WTC11 (cell line): ENCODE results near the gene RNF17. TPM values are rescaled to one million over a fixed set of nuclear protein-coding genes. Genes with fewer than 3 reads are reported as not detected.

ENCODE experiments used
- ATAC-seq: fragments of 200-7000 bp; cut with Tn5 transposase; 2 replicates; pipeline ENCODE4 v1.10.0; 2021; ENCODE audit warnings: mild to moderate bottlenecking, moderate library complexity
- CTCF ChIA-PET: fragments of 300-600 bp; sonication (Branson Sonifier 250); formaldehyde crosslinking; loops from one replicate; lab custom pipeline; 2021; ENCODE audit warnings: antibody characterized with exemption; lab: Charles Lee
- POLR2A ChIA-PET: fragments of 350-600 bp; sonication (Branson Sonifier 250); formaldehyde crosslinking; loops from one replicate; lab custom pipeline; 2021; ENCODE audit warnings: antibody characterized with exemption; lab: Charles Lee
- DNase-seq: peaks from one replicate; pipeline ENCODE4 v3.0.0; 2021; ENCODE audit warnings: low spot score
- H3K27ac Mint-ChIP-seq: 2 replicates; pipeline ENCODE4 v1.8.0; 2021; ENCODE audit warnings: mixed read lengths
- H3K27me3 Mint-ChIP-seq: 2 replicates; pipeline ENCODE4 v1.8.0; 2021; ENCODE audit warnings: low read depth, mild to moderate bottlenecking, moderate library complexity, mixed read lengths
- H3K36me3 Mint-ChIP-seq: 2 replicates; pipeline ENCODE4 v1.8.0; 2021; ENCODE audit warnings: mixed read lengths
- H3K4me1 Mint-ChIP-seq: 2 replicates; pipeline ENCODE4 v1.8.0; 2022; ENCODE audit warnings: mixed read lengths
- H3K4me3 Mint-ChIP-seq: 2 replicates; pipeline ENCODE4 v1.8.0; 2021; ENCODE audit warnings: mild to moderate bottlenecking, moderate library complexity, mixed read lengths
- H3K9me3 Mint-ChIP-seq: 2 replicates; pipeline ENCODE4 v1.8.0; 2021; ENCODE audit warnings: mixed read lengths
- ATF1 ChIP-seq: sonication (generic); formaldehyde crosslinking; IDR thresholded peaks from 2 replicates; pipeline ENCODE4 v1.8.1; 2023; ENCODE audit warnings: mild to moderate bottlenecking, moderate library complexity, missing genetic modification reagents
- CREM ChIP-seq: sonication (generic); formaldehyde crosslinking; IDR thresholded peaks from 2 replicates; pipeline ENCODE4 v1.8.1; 2022; ENCODE audit warnings: mild to moderate bottlenecking, missing genetic modification reagents, moderate library complexity
- ELF4 ChIP-seq: sonication (generic); formaldehyde crosslinking; IDR thresholded peaks from 2 replicates; pipeline ENCODE4 v1.8.1; 2022; ENCODE audit warnings: low read depth, mild to moderate bottlenecking, moderate library complexity, missing genetic modification reagents
- EMX1 ChIP-seq: fragments of 250-450 bp; sonication (Bioruptor Pico); IDR thresholded peaks from 2 replicates; pipeline ENCODE4 v1.8.0; 2021; ENCODE audit warnings: mild to moderate bottlenecking
- ESRRA ChIP-seq: sonication (generic); formaldehyde crosslinking; IDR thresholded peaks from 2 replicates; pipeline ENCODE4 v1.8.1; 2022; ENCODE audit warnings: mild to moderate bottlenecking, missing genetic modification reagents, borderline replicate concordance
- ETV6 ChIP-seq: sonication (generic); formaldehyde crosslinking; IDR thresholded peaks from 2 replicates; pipeline ENCODE4 v1.8.1; 2022; ENCODE audit warnings: mild to moderate bottlenecking, missing genetic modification reagents
- FOXJ3 ChIP-seq: sonication (generic); formaldehyde crosslinking; IDR thresholded peaks from 2 replicates; pipeline ENCODE4 v1.9.0; 2021; ENCODE audit warnings: missing genetic modification reagents, mild to moderate bottlenecking, borderline replicate concordance
- MXD4 ChIP-seq: fragments of 250-450 bp; sonication (Bioruptor Pico); IDR thresholded peaks from 2 replicates; pipeline ENCODE4 v1.8.0; 2021; ENCODE audit warnings: mild to moderate bottlenecking, moderate library complexity, borderline replicate concordance
- NFATC4 ChIP-seq: fragments of 250-450 bp; sonication (Bioruptor Pico); IDR thresholded peaks from 2 replicates; pipeline ENCODE4 v1.9.0; 2021; ENCODE audit warnings: mild to moderate bottlenecking
- NR3C1 ChIP-seq: sonication (generic); formaldehyde crosslinking; conservative IDR thresholded peaks from 2 replicates; pipeline ENCODE4 v1.8.1; 2023; ENCODE audit warnings: low read depth, mild to moderate bottlenecking, missing genetic modification reagents
- ZNF219 ChIP-seq: sonication (generic); formaldehyde crosslinking; IDR thresholded peaks from 2 replicates; pipeline ENCODE4 v1.8.0; 2023; ENCODE audit warnings: missing genetic modification reagents, mild to moderate bottlenecking, borderline replicate concordance
- ZNF232 ChIP-seq: sonication (generic); formaldehyde crosslinking; IDR thresholded peaks from 2 replicates; pipeline ENCODE4 v1.8.0; 2022; ENCODE audit warnings: mild to moderate bottlenecking, missing genetic modification reagents
- ZNF416 ChIP-seq: fragments of 250-450 bp; sonication (Bioruptor Pico); IDR thresholded peaks from 2 replicates; pipeline ENCODE4 v1.9.0; 2021; ENCODE audit warnings: mild to moderate bottlenecking, inconsistent platforms
- total RNA-seq: library from RNA; stranded (reverse); gene quantifications from 3 replicates; pipeline ENCODE4 v1.2.3, GENCODE V29; 2021
- TF ChIP-seq, protein P1 (sequence below): sonication (generic); formaldehyde crosslinking; IDR thresholded peaks from 2 replicates; pipeline ENCODE4 v1.8.1; 2023; ENCODE audit warnings: mild to moderate bottlenecking, missing genetic modification reagents
- TF ChIP-seq, protein P2 (sequence below): sonication (generic); formaldehyde crosslinking; IDR thresholded peaks from 2 replicates; pipeline ENCODE4 v1.8.1; 2022; ENCODE audit warnings: missing genetic modification reagents, borderline replicate concordance
- TF ChIP-seq, protein P3 (sequence below): fragments of 250-450 bp; sonication (Bioruptor Pico); conservative IDR thresholded peaks from 2 replicates; pipeline ENCODE4 v1.9.0; 2021; ENCODE audit warnings: mild to moderate bottlenecking
- TF ChIP-seq, protein P4 (sequence below): fragments of 250-450 bp; sonication (Bioruptor Pico); IDR thresholded peaks from 2 replicates; pipeline ENCODE4 v1.9.0; 2021; ENCODE audit warnings: mild to moderate bottlenecking, borderline replicate concordance
- TF ChIP-seq, protein P5 (sequence below): fragments of 250-450 bp; sonication (Bioruptor Pico); IDR thresholded peaks from 2 replicates; pipeline ENCODE4 v1.8.0; 2021; ENCODE audit warnings: mild to moderate bottlenecking
- TF ChIP-seq, protein P6 (sequence below): sonication (generic); formaldehyde crosslinking; IDR thresholded peaks from 2 replicates; pipeline ENCODE4 v1.8.1; 2022; ENCODE audit warnings: mild to moderate bottlenecking, moderate library complexity, missing genetic modification reagents

Gene RNF17
- total RNA-seq, 1 experiment from 2014 or later = not detected

DNA sequence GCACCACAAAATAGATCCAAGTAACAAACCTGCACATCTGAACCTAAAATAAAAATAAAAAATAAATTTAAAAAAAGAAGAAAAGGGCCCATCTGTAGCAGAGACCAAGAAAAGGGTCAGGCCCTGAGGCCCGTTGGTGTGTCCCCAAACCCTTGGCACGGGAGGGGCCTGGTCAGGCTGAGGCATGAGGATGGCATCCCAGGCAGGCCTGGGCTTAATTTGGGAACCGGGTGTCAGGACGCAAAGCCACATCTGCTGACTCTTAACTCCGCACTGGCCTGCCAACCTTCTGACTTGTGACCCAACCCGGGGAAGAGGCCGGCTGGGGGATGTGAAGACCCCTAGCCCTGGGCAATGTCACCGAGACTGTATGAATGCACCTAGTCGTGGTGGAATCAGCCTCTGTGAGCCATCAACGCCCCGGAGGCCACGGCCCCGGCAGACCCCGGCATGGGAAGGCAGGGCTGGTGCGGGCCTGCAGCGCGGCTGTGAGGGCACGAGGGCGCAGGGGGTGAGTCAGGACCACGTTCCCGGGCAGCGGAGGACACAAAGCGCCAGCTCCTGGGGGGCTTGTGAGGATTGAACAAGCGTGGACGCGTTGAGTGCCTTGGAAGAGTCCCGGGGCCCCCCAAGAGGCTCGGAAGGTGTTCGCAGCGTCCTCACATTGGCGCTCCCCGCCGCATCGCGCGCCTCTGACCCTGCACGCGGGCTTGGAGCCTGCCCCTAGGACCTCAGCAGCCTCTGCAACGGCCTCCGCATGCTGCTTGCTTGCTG is 45.6 kb upstream of the RNF17 start:
- no peak for DNase-seq
- peaks cover 26% of the 10 kb centered on the region for H3K4me1 Mint-ChIP-seq
- no peaks in the 10 kb centered on the region; the same call in 1 of the 2 replicates for H3K27me3 Mint-ChIP-seq
- H3K9me3 Mint-ChIP-seq = no peaks in the 10 kb centered on the region
- no peak for ATAC-seq
- H3K36me3 Mint-ChIP-seq = no peaks in the 10 kb centered on the region
- POLR2A ChIA-PET = no interaction called here
- CTCF ChIA-PET = interaction anchor here (1.1 to 2.2 kb wide), 3 partner anchors 24 to 151 kb away, joined by 3 to 21 read pairs (median 8); partner anchors contain the start of gene ATP12A
- no peak overlapping the region for H3K27ac Mint-ChIP-seq
- no peak for TF ChIP-seq ATF1 (CRISPR knock-in tag)
- no peak for TF ChIP-seq ESRRA (CRISPR knock-in tag)
- TF ChIP-seq, protein P1, sequence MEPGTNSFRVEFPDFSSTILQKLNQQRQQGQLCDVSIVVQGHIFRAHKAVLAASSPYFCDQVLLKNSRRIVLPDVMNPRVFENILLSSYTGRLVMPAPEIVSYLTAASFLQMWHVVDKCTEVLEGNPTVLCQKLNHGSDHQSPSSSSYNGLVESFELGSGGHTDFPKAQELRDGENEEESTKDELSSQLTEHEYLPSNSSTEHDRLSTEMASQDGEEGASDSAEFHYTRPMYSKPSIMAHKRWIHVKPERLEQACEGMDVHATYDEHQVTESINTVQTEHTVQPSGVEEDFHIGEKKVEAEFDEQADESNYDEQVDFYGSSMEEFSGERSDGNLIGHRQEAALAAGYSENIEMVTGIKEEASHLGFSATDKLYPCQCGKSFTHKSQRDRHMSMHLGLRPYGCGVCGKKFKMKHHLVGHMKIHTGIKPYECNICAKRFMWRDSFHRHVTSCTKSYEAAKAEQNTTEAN = no peak
- TF ChIP-seq, protein P2, sequence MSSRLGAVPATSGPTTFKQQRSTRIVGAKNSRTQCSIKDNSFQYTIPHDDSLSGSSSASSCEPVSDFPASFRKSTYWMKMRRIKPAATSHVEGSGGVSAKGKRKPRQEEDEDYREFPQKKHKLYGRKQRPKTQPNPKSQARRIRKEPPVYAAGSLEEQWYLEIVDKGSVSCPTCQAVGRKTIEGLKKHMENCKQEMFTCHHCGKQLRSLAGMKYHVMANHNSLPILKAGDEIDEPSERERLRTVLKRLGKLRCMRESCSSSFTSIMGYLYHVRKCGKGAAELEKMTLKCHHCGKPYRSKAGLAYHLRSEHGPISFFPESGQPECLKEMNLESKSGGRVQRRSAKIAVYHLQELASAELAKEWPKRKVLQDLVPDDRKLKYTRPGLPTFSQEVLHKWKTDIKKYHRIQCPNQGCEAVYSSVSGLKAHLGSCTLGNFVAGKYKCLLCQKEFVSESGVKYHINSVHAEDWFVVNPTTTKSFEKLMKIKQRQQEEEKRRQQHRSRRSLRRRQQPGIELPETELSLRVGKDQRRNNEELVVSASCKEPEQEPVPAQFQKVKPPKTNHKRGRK (CRISPR knock-in tag) = no peak
- TF ChIP-seq CREM (CRISPR knock-in tag) = no peak
- no peak for TF ChIP-seq ELF4
- no peak for TF ChIP-seq FOXJ3 (CRISPR knock-in tag)
- no peak for TF ChIP-seq MXD4
- no peak for TF ChIP-seq NR3C1 (CRISPR knock-in tag)
- no peak for TF ChIP-seq ZNF232
- TF ChIP-seq EMX1 (CRISPR knock-in tag) = no peak
- TF ChIP-seq, protein P3, sequence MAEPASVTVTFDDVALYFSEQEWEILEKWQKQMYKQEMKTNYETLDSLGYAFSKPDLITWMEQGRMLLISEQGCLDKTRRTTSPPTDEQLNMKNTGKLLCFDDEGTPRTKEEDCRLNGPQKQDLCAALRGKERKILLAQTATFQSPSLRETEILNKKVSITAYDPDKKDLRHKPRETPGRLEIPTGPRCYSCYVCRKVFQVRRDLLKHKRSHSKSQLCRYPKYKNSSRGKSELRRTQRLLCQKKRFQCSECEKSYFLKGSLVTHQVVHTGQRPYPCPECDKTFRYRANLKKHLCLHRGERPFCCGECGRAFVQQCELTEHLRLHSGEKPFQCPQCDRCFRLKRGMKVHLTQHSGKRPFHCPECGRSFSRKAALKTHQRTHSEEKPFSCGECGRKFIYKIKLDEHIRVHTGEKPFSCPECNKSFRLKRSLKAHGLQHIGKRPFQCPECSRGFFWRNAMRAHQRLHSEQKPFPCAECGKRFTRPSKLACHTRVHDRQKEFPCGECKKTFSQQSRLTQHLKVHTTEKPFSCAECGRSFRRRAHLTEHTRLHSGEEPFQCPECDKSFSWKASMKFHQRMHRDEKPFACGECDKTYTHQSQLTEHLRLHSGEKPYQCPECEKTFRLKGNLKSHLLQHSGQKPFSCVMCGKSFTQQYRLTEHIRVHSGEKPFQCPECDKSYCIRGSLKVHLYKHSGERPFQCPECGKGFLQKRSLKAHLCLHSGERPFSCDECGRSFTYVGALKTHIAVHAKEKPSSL (CRISPR knock-in tag) = no peak
- TF ChIP-seq ZNF416 (CRISPR knock-in tag) = no peak
- TF ChIP-seq, protein P4, sequence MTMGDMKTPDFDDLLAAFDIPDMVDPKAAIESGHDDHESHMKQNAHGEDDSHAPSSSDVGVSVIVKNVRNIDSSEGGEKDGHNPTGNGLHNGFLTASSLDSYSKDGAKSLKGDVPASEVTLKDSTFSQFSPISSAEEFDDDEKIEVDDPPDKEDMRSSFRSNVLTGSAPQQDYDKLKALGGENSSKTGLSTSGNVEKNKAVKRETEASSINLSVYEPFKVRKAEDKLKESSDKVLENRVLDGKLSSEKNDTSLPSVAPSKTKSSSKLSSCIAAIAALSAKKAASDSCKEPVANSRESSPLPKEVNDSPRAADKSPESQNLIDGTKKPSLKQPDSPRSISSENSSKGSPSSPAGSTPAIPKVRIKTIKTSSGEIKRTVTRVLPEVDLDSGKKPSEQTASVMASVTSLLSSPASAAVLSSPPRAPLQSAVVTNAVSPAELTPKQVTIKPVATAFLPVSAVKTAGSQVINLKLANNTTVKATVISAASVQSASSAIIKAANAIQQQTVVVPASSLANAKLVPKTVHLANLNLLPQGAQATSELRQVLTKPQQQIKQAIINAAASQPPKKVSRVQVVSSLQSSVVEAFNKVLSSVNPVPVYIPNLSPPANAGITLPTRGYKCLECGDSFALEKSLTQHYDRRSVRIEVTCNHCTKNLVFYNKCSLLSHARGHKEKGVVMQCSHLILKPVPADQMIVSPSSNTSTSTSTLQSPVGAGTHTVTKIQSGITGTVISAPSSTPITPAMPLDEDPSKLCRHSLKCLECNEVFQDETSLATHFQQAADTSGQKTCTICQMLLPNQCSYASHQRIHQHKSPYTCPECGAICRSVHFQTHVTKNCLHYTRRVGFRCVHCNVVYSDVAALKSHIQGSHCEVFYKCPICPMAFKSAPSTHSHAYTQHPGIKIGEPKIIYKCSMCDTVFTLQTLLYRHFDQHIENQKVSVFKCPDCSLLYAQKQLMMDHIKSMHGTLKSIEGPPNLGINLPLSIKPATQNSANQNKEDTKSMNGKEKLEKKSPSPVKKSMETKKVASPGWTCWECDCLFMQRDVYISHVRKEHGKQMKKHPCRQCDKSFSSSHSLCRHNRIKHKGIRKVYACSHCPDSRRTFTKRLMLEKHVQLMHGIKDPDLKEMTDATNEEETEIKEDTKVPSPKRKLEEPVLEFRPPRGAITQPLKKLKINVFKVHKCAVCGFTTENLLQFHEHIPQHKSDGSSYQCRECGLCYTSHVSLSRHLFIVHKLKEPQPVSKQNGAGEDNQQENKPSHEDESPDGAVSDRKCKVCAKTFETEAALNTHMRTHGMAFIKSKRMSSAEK = no peak
- no peak for TF ChIP-seq ETV6 (CRISPR knock-in tag)
- no peak for TF ChIP-seq ZNF219 (CRISPR knock-in tag)
- H3K4me3 Mint-ChIP-seq = no peak overlapping the region

DNA sequence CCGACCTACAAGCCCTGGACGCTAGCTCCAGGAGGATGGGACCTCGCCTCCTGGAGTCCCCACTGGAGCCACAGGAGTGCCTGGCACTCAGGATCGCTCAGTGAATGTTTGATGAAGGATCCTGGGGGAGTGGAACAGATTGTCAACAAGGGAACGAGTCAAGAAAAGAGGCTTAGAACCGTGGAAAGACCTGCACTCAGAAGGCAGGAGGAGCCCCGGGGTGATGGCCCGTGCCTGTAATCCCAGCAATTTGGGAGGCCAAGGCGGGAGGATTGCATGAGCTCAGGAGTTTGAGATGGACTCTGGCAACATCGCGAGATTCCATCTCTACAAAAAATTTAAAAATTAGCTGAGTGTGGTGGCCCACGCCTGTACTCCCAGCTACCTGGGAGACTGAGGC is 44.8 kb upstream of the RNF17 start:
- DNase-seq = no peak
- no peaks in the 10 kb centered on the region for H3K9me3 Mint-ChIP-seq
- peaks cover 26% of the 10 kb centered on the region for H3K4me1 Mint-ChIP-seq
- H3K27me3 Mint-ChIP-seq = no peaks in the 10 kb centered on the region; the same call in 1 of the 2 replicates
- H3K4me3 Mint-ChIP-seq = no peak overlapping the region
- no peak overlapping the region for H3K27ac Mint-ChIP-seq
- no peaks in the 10 kb centered on the region for H3K36me3 Mint-ChIP-seq
- CTCF ChIA-PET = interaction anchor here (0.6 to 2.2 kb wide), 5 partner anchors 21 to 150 kb away, joined by 3 to 21 read pairs (median 3); partner anchors contain the start of gene ATP12A
- POLR2A ChIA-PET = no interaction called here
- no peak for ATAC-seq
- TF ChIP-seq, protein P5, sequence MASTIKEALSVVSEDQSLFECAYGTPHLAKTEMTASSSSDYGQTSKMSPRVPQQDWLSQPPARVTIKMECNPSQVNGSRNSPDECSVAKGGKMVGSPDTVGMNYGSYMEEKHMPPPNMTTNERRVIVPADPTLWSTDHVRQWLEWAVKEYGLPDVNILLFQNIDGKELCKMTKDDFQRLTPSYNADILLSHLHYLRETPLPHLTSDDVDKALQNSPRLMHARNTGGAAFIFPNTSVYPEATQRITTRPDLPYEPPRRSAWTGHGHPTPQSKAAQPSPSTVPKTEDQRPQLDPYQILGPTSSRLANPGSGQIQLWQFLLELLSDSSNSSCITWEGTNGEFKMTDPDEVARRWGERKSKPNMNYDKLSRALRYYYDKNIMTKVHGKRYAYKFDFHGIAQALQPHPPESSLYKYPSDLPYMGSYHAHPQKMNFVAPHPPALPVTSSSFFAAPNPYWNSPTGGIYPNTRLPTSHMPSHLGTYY (CRISPR knock-in tag) = no peak
- TF ChIP-seq ZNF232 (no peak), ETV6 (CRISPR knock-in tag) (no peak), ZNF219 (CRISPR knock-in tag) (no peak), NFATC4 (no peak)
- TF ChIP-seq, protein P6, sequence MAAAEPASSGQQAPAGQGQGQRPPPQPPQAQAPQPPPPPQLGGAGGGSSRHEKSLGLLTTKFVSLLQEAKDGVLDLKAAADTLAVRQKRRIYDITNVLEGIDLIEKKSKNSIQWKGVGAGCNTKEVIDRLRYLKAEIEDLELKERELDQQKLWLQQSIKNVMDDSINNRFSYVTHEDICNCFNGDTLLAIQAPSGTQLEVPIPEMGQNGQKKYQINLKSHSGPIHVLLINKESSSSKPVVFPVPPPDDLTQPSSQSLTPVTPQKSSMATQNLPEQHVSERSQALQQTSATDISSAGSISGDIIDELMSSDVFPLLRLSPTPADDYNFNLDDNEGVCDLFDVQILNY (CRISPR knock-in tag) = no peak
